ENCODE measurements around the gene MLXIPL. TPM values are rescaled to one million over a fixed set of nuclear protein-coding genes. Genes with fewer than 3 reads are reported as not detected.

Gene MLXIPL
- polyA plus RNA-seq, 1 experiment = not detected

DNA sequence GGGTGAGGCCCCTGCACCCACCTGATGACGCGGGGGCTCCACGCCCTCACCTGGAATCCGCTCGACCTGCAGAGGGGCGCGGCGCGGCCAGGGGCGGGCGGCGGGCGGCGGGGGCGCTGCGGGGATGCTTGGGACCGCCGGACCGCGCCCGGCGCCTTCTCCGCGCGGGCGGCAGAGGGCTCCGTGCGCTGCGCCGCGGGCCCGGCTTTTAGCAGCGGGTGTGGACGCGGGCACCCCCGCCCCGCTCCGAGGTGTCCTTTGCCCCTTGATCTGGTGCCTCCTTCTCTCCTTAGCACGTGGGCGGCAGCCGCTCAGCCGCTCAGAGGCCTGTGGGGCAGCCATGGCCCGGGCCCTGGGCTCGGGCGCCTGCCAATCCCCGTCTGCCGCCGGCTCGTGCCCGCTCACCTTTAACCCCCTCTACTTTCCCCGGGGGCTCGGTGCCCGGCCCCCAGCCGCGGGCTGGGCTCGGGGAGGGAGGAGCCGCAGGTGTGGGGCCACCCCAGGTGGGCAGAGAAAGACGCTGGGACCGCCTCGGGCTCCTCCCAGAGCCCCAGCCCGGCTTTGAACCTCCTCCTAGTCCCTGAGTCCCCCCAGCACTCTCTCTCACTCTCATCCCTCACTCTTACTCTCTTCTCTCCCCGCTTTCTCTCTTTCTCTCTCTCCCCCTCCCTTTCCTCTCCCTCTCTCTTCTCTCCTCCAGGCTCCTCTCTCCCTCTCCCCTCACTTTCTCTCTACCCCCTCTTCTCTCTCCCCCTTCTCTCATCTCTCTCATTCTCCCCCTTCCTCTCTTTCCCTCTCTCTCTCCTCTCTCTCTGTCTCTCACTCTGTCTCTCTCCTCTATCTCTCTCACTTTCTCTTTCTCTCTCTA lies 23.6 kb upstream of the MLXIPL start:
- ChIA-PET CTCF (interaction anchor here (1.8 kb wide), 1 partner anchor 17 kb away, joined by 5 read pairs; no protein-coding TSS in a partner anchor), POLR2A (no interaction called here)
- DNase-seq (ENCODE audit: low read depth) = no peak
- TF ChIP-seq, protein P1, sequence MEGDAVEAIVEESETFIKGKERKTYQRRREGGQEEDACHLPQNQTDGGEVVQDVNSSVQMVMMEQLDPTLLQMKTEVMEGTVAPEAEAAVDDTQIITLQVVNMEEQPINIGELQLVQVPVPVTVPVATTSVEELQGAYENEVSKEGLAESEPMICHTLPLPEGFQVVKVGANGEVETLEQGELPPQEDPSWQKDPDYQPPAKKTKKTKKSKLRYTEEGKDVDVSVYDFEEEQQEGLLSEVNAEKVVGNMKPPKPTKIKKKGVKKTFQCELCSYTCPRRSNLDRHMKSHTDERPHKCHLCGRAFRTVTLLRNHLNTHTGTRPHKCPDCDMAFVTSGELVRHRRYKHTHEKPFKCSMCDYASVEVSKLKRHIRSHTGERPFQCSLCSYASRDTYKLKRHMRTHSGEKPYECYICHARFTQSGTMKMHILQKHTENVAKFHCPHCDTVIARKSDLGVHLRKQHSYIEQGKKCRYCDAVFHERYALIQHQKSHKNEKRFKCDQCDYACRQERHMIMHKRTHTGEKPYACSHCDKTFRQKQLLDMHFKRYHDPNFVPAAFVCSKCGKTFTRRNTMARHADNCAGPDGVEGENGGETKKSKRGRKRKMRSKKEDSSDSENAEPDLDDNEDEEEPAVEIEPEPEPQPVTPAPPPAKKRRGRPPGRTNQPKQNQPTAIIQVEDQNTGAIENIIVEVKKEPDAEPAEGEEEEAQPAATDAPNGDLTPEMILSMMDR (IDR thresholded peaks at IDR 0.05; ENCODE audit: insufficient read depth, low read depth, low read length) = no peak
- Histone ChIP-seq H3K4me3 (ENCODE audit: low read depth, low read length) (peak overlapping the region; percentile 21), H3K27me3 (ENCODE audit: control insufficient read depth, insufficient read depth, low read length) (peaks cover 41% of the 10 kb centered on the region), H3K36me3 (ENCODE audit: control insufficient read depth, insufficient read depth, low read length) (no peaks in the 10 kb centered on the region)

DNA sequence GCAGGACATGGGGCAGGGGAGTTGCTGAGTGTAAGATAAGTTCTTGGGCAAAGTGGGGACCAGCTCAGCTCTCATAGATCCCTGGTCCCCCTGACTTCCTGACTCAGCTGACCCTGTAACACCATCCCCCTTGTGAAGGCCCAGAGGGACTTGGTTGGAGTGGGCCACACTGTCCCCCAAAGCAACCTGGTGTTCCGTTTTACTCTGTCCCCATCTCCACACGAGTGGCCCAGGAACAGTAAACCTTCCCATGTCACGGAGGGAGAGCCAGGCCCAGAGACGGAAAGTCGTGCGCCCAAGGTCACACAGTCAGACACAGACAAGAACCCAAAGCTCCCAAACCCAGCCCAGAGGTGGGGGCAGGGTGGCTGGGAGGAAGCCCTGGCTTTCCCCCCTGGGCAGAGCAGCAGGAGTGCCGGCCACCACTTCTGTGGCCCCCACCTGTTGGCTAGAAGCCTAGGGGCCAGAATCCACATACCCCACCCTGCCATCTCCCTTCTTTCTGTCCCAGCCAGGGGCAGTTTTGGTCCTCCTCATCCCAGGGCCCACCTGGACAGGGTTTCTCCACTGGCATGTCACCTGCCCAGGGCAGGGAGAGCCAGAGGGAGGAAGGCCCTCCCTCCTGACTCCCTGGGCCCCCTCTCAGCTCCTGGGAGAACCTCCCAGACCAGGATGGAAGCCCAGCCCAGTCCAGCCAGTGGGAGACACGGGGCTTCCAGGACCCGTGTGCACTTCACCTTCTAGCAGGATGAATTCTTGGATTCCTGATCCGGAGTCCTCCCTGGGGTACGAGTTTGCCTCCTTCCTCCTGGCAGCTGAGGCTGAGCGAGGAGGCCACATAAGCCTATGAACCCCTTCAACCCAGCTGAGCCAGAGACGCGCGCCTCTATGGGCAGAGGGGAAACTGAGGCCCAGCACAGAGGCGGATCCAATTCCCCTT lies 22.7 kb upstream of the MLXIPL start:
- ChIA-PET CTCF (interaction anchor here (1.2 to 3.0 kb wide), 4 partner anchors 17 to 79 kb away, joined by 3 to 11 read pairs (median 8); no protein-coding TSS in a partner anchor), POLR2A (interaction anchor here (0.6 kb wide), 1 partner anchor 57 kb away, joined by 3 read pairs; no protein-coding TSS in a partner anchor)
- TF ChIP-seq, protein P1 (IDR thresholded peaks at IDR 0.05; ENCODE audit: insufficient read depth, low read depth, low read length) = no peak
- no peak for DNase-seq (ENCODE audit: low read depth)
- H3K4me3 ChIP-seq (ENCODE audit: low read depth, low read length) = no peak overlapping the region
- no peaks in the 10 kb centered on the region for H3K36me3 ChIP-seq (ENCODE audit: control insufficient read depth, insufficient read depth, low read length)
- H3K27me3 ChIP-seq (ENCODE audit: control insufficient read depth, insufficient read depth, low read length) = peaks cover 37% of the 10 kb centered on the region

DNA sequence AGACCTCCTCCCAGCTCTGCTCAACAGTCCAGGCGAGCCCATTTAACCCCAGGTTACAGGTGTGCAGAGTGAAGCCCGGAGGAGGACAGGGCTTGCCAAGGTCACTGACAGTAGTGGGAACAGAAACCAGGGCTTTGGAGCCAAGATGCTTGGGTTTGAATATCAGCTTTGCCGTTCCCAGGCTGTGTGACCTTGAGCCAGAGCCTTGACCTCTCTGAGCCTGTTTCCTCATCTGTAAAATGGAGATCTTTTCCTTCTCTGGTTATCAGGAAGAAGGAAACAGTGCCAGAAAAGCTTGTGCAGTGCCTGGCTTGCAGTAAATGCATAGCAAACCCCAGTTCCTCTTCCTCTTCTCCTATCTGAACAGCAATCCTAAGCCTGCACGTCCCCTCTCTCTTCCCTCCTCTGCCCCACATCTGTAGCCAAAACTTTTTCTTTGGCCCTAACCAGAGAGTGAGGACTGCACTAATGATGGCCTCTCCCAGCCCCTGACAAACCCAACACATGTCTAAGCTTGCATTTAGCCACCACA lies 21.4 kb upstream of the MLXIPL start:
- DNase-seq (ENCODE audit: low read depth) = no peak
- ChIA-PET POLR2A (no interaction called here), CTCF (interaction anchor here (0.6 to 3.0 kb wide), 7 partner anchors 13 to 89 kb away, joined by 3 to 11 read pairs (median 5); partner anchors contain the start of gene VPS37D)
- Histone ChIP-seq H3K4me3 (ENCODE audit: low read depth, low read length) (no peak overlapping the region), H3K27me3 (ENCODE audit: control insufficient read depth, insufficient read depth, low read length) (peaks cover 36% of the 10 kb centered on the region), H3K36me3 (ENCODE audit: control insufficient read depth, insufficient read depth, low read length) (no peaks in the 10 kb centered on the region)
- TF ChIP-seq, protein P1 (IDR thresholded peaks at IDR 0.05; ENCODE audit: insufficient read depth, low read depth, low read length) = no peak

DNA sequence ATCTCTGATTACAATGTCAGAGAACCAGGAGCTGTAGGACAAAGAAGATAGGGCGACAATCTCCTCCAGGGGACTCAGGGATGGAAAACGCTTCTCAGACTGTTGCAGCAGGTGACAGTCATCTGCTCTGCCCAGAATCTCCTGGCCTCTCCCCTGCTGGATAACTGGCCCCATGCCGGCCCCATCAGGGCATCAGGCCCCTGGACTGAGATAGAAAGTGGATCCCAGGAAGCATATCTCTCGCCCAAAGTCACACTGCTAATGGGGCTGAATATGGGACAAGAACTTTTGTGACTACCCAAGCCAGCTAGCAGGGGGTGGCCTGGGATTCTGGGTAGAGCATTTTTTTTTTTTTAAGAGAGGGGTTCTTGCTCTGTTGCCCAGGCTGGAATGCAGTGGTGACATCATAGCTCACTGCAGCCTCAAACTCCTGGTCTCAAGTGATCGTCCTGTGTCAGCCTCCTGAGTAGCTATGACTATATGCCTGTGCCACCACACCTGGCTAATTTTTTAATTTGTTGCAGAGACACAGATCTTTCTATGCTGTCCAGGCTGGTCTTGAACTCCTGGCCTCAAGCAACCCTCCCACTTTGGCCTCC lies 20.5 kb upstream of the MLXIPL start:
- ChIA-PET CTCF (interaction anchor here (1.2 to 3.0 kb wide), 2 partner anchors 23 to 81 kb away, joined by 5 to 11 read pairs; partner anchors contain the start of gene VPS37D), POLR2A (no interaction called here)
- TF ChIP-seq, protein P1 (IDR thresholded peaks at IDR 0.05; ENCODE audit: insufficient read depth, low read depth, low read length) = no peak
- Histone ChIP-seq H3K4me3 (ENCODE audit: low read depth, low read length) (no peak overlapping the region), H3K36me3 (ENCODE audit: control insufficient read depth, insufficient read depth, low read length) (no peaks in the 10 kb centered on the region), H3K27me3 (ENCODE audit: control insufficient read depth, insufficient read depth, low read length) (peaks cover 33% of the 10 kb centered on the region)
- no peak for DNase-seq (ENCODE audit: low read depth)
